T-cell (primary cell): ENCODE data around the gene HJV. TPM values are rescaled to one million over a fixed set of nuclear protein-coding genes. Genes with fewer than 3 reads are reported as not detected.

Experiments used
- ATAC-seq, 4 experiments: fragments of 200-7000 bp in 3 of 4; fragments of 150-1000 bp in 1 of 4; cut with Tn5 transposase; replicated peaks in 1 of 4; 1 replicate in 3 of 4; 2 replicates in 1 of 4; pipeline ENCODE4 v1.10.0; 2021; ENCODE audit warnings: moderate library complexity in 3 of 4, mild to moderate bottlenecking in 2 of 4, moderate number of reproducible peaks in 1 of 4
- CTCF ChIA-PET, 2 donors: fragments of 300-600 bp; sonication (Branson Sonifier 250); formaldehyde crosslinking; loops; one replicate each; lab custom pipeline; 2022; ENCODE audit warnings: antibody characterized with exemption in 2 of 2; lab: Charles Lee
- POLR2A ChIA-PET, 2 donors: fragments of 300-600 bp; sonication (Branson Sonifier 250); formaldehyde crosslinking; loops; one replicate each; lab custom pipeline; 2022; ENCODE audit warnings: antibody characterized with exemption in 2 of 2; lab: Charles Lee
- DNase-seq, 35 experiments: peaks; one replicate each; pipeline versions ENCODE4 v3.0.0 to v3.0.0-alpha.2; 2013 to 2023
- H3K27ac ChIP-seq: one replicate; pipeline ENCODE4 v1.5.1; 2013; ENCODE audit warnings: low read length
- H3K27me3 ChIP-seq, 2 experiments: replicated peaks in 1 of 2; 1 replicate in 1 of 2; 2 replicates in 1 of 2; pipeline versions ENCODE4 v1.6.1 to v1.7.0; 2013; ENCODE audit warnings: low read length in 1 of 2, mixed read lengths in 1 of 2; ENCODE audit not compliant: control insufficient read depth in 2 of 2, insufficient read depth in 2 of 2; ENCODE audit errors: extremely low read depth in 1 of 2
- H3K36me3 ChIP-seq, 2 donors: 1 replicate in 1 of 2; 2 replicates in 1 of 2; pipeline versions ENCODE4 v1.6.1 to v1.7.0; 2013; ENCODE audit warnings: low read length in 1 of 2; ENCODE audit not compliant: control insufficient read depth in 2 of 2, insufficient read depth in 1 of 2; ENCODE audit errors: extremely low read depth in 1 of 2
- H3K4me1 ChIP-seq, 2 experiments: 1 replicate in 1 of 2; 2 replicates in 1 of 2; pipeline versions ENCODE4 v1.6.1 to v1.7.0; 2013; ENCODE audit warnings: low read length in 2 of 2, mixed read lengths in 1 of 2; ENCODE audit not compliant: insufficient read depth in 2 of 2, control insufficient read depth in 1 of 2; ENCODE audit errors: extremely low read depth in 1 of 2
- H3K4me3 ChIP-seq, 2 donors: 1 replicate in 1 of 2; 2 replicates in 1 of 2; pipeline versions ENCODE4 v1.5.1 to v1.7.0; 2013; ENCODE audit warnings: mild to moderate bottlenecking in 2 of 2, low read length in 1 of 2, moderate library complexity in 1 of 2; ENCODE audit not compliant: control insufficient read depth in 1 of 2; ENCODE audit errors: extremely low read depth in 1 of 2
- H3K9me3 ChIP-seq: 2 replicates; pipeline ENCODE4 v1.7.0; 2013
- H3K27ac Mint-ChIP-seq, 2 donors: one replicate each; pipeline ENCODE4 v1.8.0; 2020 to 2021; ENCODE audit warnings: mild to moderate bottlenecking in 2 of 2, mixed read lengths in 2 of 2
- H3K27me3 Mint-ChIP-seq, 2 donors: one replicate each; pipeline ENCODE4 v1.8.0; 2021 to 2022; ENCODE audit warnings: mixed read lengths in 2 of 2
- H3K36me3 Mint-ChIP-seq: one replicate; pipeline ENCODE4 v1.8.0; 2021; ENCODE audit warnings: mixed read lengths
- H3K4me1 Mint-ChIP-seq, 3 donors: one replicate each; pipeline ENCODE4 v1.8.0; 2020 to 2022; ENCODE audit warnings: mixed read lengths in 3 of 3, mild to moderate bottlenecking in 1 of 3
- H3K4me3 Mint-ChIP-seq, 3 donors: one replicate each; pipeline ENCODE4 v1.8.0; 2020 to 2022; ENCODE audit warnings: mild to moderate bottlenecking in 3 of 3, mixed read lengths in 3 of 3, moderate library complexity in 3 of 3
- H3K9me3 Mint-ChIP-seq, 3 donors: one replicate each; pipeline ENCODE4 v1.8.0; 2020 to 2022; ENCODE audit warnings: mixed read lengths in 3 of 3
- WGBS: methylation state at CpG from one replicate; pipeline ENCODE4 v1.1.5; 2013; ENCODE audit warnings: missing lambda C conversion rate; ENCODE audit not compliant: insufficient coverage; 5-methylcytosine and 5-hydroxymethylcytosine counted together
- total RNA-seq, 35 experiments: library from RNA in 6 of 35; stranded (reverse) in 6 of 35; fragments of 120-200 nt in 1 of 35; gene quantifications; one replicate each; pipeline versions ENCODE4 v1.2.1 to v1.2.4 and lab custom pipeline; 2013 to 2026

HJV gene
- total RNA-seq, 5 donors from 2014 or later (not counting 1 experiment from before 2014, with no cell fraction given) = not detected

- no peak overlapping the region for H3K27ac ChIP-seq
- no peaks in the 10 kb centered on the region for H3K27me3 Mint-ChIP-seq
- no peaks in the 10 kb centered on the region for H3K27me3 ChIP-seq
- no peak overlapping the region for H3K4me3 ChIP-seq
- peak overlapping the region; percentile 69 for H3K27ac Mint-ChIP-seq
- POLR2A ChIA-PET = no interaction called here
- CTCF ChIA-PET = interaction anchor here in 1 of 2 donors (6.7 kb wide), 1 partner anchor 35 kb away, joined by 148 read pairs; no protein-coding TSS in a partner anchor
- peaks cover 22 to 28% of the 10 kb centered on the region in 2 experiments for H3K4me1 ChIP-seq
- peaks cover 12 to 29% (median 18%) of the 10 kb centered on the region in 3 donors for H3K4me1 Mint-ChIP-seq
- H3K9me3 ChIP-seq = no peaks in the 10 kb centered on the region
- no peaks in the 10 kb centered on the region for H3K9me3 Mint-ChIP-seq
- DNase-seq = no peak
- H3K36me3 Mint-ChIP-seq = peaks cover 18% of the 10 kb centered on the region
- no peak overlapping the region for H3K4me3 Mint-ChIP-seq
- no peak for ATAC-seq
- 95% methylated on average over 7 of the region's 7 CpGs for WGBS
- peaks cover 3% of the 10 kb centered on the region in 2 donors for H3K36me3 ChIP-seq
Observed at GRCh38 chr1:145974721-145975120, 46.8 kb downstream of the HJV start.

- Histone ChIP-seq H3K36me3 (peaks cover 3% of the 10 kb centered on the region in 2 donors), H3K4me3 (no peak overlapping the region), H3K9me3 (no peaks in the 10 kb centered on the region), H3K4me1 (peaks cover 3 to 7% of the 10 kb centered on the region in 2 experiments), H3K27me3 (no peaks in the 10 kb centered on the region), H3K27ac (no peak overlapping the region)
- no peak for DNase-seq
- H3K27ac Mint-ChIP-seq = peak overlapping the region in 1 of 2 donors; percentile 20
- H3K27me3 Mint-ChIP-seq = no peaks in the 10 kb centered on the region
- 100% methylated on average over 1 of the region's 7 CpGs for WGBS
- ATAC-seq = no peak
- ChIA-PET CTCF (interaction anchor here in 1 of 2 donors (0.7 to 1.2 kb wide), 4 partner anchors 15 to 126 kb away, joined by 3 to 5 read pairs (median 4); partner anchors contain the start of gene LIX1L), POLR2A (no interaction called here)
- no peaks in the 10 kb centered on the region for H3K9me3 Mint-ChIP-seq
- H3K4me3 Mint-ChIP-seq = no peak overlapping the region
- H3K36me3 Mint-ChIP-seq = peaks cover 20% of the 10 kb centered on the region
- H3K4me1 Mint-ChIP-seq = peaks cover 21 to 38% (median 33%) of the 10 kb centered on the region in 3 donors
Observed at GRCh38 chr1:145972580-145972979, 49.0 kb downstream of the HJV start.

Other genes starting within 250 kb of the HJV start
- 10 to 100 TPM; 12.0 to 17.5 (median 13.4) TPM for gene RNF115, start 197.6 kb downstream of the HJV start, total RNA-seq
- gene POLR3C, start 197.5 kb downstream of the HJV start, total RNA-seq = 10 to 100 TPM; 24.5 to 42.0 (median 38.2) TPM
- 1 to 10 TPM; 2.8 to 7.6 (median 6.3) TPM for gene NUDT17, start 176.1 kb downstream of the HJV start, total RNA-seq
- 10 to 100 TPM; 22.1 to 28.3 (median 26.8) TPM for gene PIAS3, start 162.7 kb downstream of the HJV start, total RNA-seq
- gene ANKRD35, start 135.9 kb downstream of the HJV start, total RNA-seq = under 1 TPM in 1 of 5 donors, not detected in 4; 0.09 TPM
- 1 to 10 TPM; 1.7 to 5.1 (median 2.4) TPM for gene ITGA10, start 111.7 kb downstream of the HJV start, total RNA-seq
- 10 to 100 TPM; 18.8 to 36.3 (median 34.4) TPM for gene PEX11B, start 103.0 kb downstream of the HJV start, total RNA-seq
- gene RBM8A, start 94.3 kb downstream of the HJV start, total RNA-seq = 100 to 1,000 TPM; 124 to 153 (median 130) TPM
- 10 to 100 TPM; 43.4 to 74.4 (median 64.2) TPM for gene LIX1L, start 63.7 kb downstream of the HJV start, total RNA-seq
- gene ANKRD34A, start 57.2 kb downstream of the HJV start, total RNA-seq = 1 to 10 TPM in 3 of 5 donors, under 1 TPM in 2; 0.68 to 3.5 (median 1.7) TPM
- 10 to 100 TPM; 30.9 to 41.7 (median 38.3) TPM for gene POLR3GL, start 57.0 kb downstream of the HJV start, total RNA-seq
- gene TXNIP, start 25.2 kb downstream of the HJV start, total RNA-seq = 1,000 to 10,000 TPM in 1 of 5 donors, 100 to 1,000 TPM in 4; 721 to 2,117 (median 773) TPM
- gene NBPF10, start 123.1 kb upstream of the HJV start, total RNA-seq = 1 to 10 TPM; 1.7 to 3.6 (median 2.4) TPM
- gene NOTCH2NLA, start 207.3 kb upstream of the HJV start, total RNA-seq = 10 to 100 TPM; 38.8 to 67.4 (median 53.0) TPM